Measurements from ENCODE around the gene AK4. TPM values are rescaled to one million over a fixed set of nuclear protein-coding genes. Genes with fewer than 3 reads are reported as not detected.

The AK4 gene
- total and polyA plus RNA-seq, 10 donors, result 0.46 to 15.1 (median 4.3) TPM

- Histone ChIP-seq H3K27ac (no peak overlapping the region), H3K9me3 (peaks cover 0 to 3% (median 0%) of the 10 kb centered on the region in 8 donors), H3K4me1 (no peaks in the 10 kb centered on the region), H3K36me3 (no peaks in the 10 kb centered on the region), H3K4me3 (no peak overlapping the region), H3K27me3 (replicated peaks in 1 of 7) (no peaks in the 10 kb centered on the region)
- no peak for TF ChIP-seq POLR2AphosphoS5 (IDR thresholded peaks at IDR 0.05)
- TF ChIP-seq CTCF (IDR thresholded peaks at IDR 0.05 in 8 of 11, conservative IDR thresholded peaks at IDR 0.05 in 3 of 11), result no peak
- TF ChIP-seq POLR2A (IDR thresholded peaks at IDR 0.05), result no peak
- intact Hi-C loops (cut with DNase I; ENCODE audit: low total_unique reads), result no loop called here
- DNase-seq, result no peak
- 80 to 90% (median 81%) methylated on average over 5 of the region's 5 CpGs for WGBS, 5 donors
Observed at GRCh38 chr1:65196926-65197325, 48.9 kb downstream of the AK4 start.

- TF ChIP-seq CTCF (IDR thresholded peaks at IDR 0.05 in 8 of 11, conservative IDR thresholded peaks at IDR 0.05 in 3 of 11) (no peak), POLR2AphosphoS5 (IDR thresholded peaks at IDR 0.05) (no peak), POLR2A (IDR thresholded peaks at IDR 0.05) (no peak)
- intact Hi-C loops (cut with DNase I; ENCODE audit: low total_unique reads), result no loop called here
- 87 to 93% (median 91%) methylated on average over 4 of the region's 4 CpGs for WGBS, 5 donors
Observed at GRCh38 chr1:65197636-65198035, 49.6 kb downstream of the AK4 start.

GRCh38 chr1:65198096-65198495 lies 50.1 kb downstream of the AK4 start:
- no peaks in the 10 kb centered on the region for H3K27me3 ChIP-seq (replicated peaks in 1 of 7)
- intact Hi-C loops (cut with DNase I; ENCODE audit: low total_unique reads), result no loop called here
- no peak overlapping the region for H3K27ac ChIP-seq
- TF ChIP-seq CTCF (IDR thresholded peaks at IDR 0.05 in 8 of 11, conservative IDR thresholded peaks at IDR 0.05 in 3 of 11) (no peak), POLR2A (IDR thresholded peaks at IDR 0.05) (no peak)
- H3K36me3 ChIP-seq, result no peaks in the 10 kb centered on the region
- no peak overlapping the region for H3K4me3 ChIP-seq
- no peak for DNase-seq
- 0 to 54% (median 41%) methylated on average over 1 of the region's 1 CpG for WGBS, 5 donors
- no peaks in the 10 kb centered on the region for H3K4me1 ChIP-seq
- no peaks in the 10 kb centered on the region for H3K9me3 ChIP-seq

More at GRCh38 chr1:65197636-65198035, 49.6 kb downstream of the AK4 start:
- no peak for DNase-seq
- Histone ChIP-seq H3K9me3 (no peaks in the 10 kb centered on the region), H3K27me3 (replicated peaks in 1 of 7) (no peaks in the 10 kb centered on the region), H3K4me3 (no peak overlapping the region), H3K27ac (no peak overlapping the region), H3K4me1 (no peaks in the 10 kb centered on the region), H3K36me3 (no peaks in the 10 kb centered on the region)

GRCh38 chr1:65200411-65200810 lies 52.4 kb downstream of the AK4 start:
- intact Hi-C loops (cut with DNase I; ENCODE audit: low total_unique reads), result no loop called here
- H3K4me1 ChIP-seq, result no peaks in the 10 kb centered on the region

More at GRCh38 chr1:65200411-65200810, 52.4 kb downstream of the AK4 start:
- DNase-seq, result no peak
- Histone ChIP-seq H3K9me3 (no peaks in the 10 kb centered on the region), H3K4me3 (no peak overlapping the region), H3K27me3 (replicated peaks in 1 of 7) (no peaks in the 10 kb centered on the region), H3K36me3 (no peaks in the 10 kb centered on the region), H3K27ac (no peak overlapping the region)
- WGBS, 5 donors, result 74 to 96% (median 94%) methylated on average over 2 of the region's 2 CpGs
- TF ChIP-seq POLR2AphosphoS5 (IDR thresholded peaks at IDR 0.05), result no peak
- TF ChIP-seq POLR2A (IDR thresholded peaks at IDR 0.05), result no peak
- no peak for TF ChIP-seq CTCF (IDR thresholded peaks at IDR 0.05 in 8 of 11, conservative IDR thresholded peaks at IDR 0.05 in 3 of 11)

All from spleen (tissue), 11 donors.